ENCODE data around the gene DENND1A. TPM values are rescaled to one million over a fixed set of nuclear protein-coding genes. Genes with fewer than 3 reads are reported as not detected.

DENND1A gene
- total and polyA plus RNA-seq, 2 experiments from 2014 or later: 13.1 to 28.7 TPM

DNA sequence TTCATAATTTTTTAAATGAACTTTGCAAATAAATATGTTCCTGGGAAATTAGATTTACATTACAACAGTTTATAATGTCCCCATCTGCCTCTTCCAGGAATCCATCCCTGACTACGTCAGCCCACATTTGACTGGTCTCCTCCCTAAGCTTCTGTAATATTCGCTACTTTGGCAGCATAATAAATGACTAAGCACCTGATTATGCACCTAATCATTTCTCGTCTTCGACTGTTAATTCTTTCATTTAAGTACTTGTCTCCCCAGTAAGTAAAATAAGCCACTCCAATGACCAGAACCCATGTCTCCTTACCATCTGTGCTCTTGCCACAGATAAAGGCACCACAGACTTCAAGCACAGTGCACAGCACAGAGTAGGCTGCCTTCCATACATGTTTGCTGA, 122.7 kb downstream of the DENND1A start (continued):
- TF ChIP-seq, protein P1, sequence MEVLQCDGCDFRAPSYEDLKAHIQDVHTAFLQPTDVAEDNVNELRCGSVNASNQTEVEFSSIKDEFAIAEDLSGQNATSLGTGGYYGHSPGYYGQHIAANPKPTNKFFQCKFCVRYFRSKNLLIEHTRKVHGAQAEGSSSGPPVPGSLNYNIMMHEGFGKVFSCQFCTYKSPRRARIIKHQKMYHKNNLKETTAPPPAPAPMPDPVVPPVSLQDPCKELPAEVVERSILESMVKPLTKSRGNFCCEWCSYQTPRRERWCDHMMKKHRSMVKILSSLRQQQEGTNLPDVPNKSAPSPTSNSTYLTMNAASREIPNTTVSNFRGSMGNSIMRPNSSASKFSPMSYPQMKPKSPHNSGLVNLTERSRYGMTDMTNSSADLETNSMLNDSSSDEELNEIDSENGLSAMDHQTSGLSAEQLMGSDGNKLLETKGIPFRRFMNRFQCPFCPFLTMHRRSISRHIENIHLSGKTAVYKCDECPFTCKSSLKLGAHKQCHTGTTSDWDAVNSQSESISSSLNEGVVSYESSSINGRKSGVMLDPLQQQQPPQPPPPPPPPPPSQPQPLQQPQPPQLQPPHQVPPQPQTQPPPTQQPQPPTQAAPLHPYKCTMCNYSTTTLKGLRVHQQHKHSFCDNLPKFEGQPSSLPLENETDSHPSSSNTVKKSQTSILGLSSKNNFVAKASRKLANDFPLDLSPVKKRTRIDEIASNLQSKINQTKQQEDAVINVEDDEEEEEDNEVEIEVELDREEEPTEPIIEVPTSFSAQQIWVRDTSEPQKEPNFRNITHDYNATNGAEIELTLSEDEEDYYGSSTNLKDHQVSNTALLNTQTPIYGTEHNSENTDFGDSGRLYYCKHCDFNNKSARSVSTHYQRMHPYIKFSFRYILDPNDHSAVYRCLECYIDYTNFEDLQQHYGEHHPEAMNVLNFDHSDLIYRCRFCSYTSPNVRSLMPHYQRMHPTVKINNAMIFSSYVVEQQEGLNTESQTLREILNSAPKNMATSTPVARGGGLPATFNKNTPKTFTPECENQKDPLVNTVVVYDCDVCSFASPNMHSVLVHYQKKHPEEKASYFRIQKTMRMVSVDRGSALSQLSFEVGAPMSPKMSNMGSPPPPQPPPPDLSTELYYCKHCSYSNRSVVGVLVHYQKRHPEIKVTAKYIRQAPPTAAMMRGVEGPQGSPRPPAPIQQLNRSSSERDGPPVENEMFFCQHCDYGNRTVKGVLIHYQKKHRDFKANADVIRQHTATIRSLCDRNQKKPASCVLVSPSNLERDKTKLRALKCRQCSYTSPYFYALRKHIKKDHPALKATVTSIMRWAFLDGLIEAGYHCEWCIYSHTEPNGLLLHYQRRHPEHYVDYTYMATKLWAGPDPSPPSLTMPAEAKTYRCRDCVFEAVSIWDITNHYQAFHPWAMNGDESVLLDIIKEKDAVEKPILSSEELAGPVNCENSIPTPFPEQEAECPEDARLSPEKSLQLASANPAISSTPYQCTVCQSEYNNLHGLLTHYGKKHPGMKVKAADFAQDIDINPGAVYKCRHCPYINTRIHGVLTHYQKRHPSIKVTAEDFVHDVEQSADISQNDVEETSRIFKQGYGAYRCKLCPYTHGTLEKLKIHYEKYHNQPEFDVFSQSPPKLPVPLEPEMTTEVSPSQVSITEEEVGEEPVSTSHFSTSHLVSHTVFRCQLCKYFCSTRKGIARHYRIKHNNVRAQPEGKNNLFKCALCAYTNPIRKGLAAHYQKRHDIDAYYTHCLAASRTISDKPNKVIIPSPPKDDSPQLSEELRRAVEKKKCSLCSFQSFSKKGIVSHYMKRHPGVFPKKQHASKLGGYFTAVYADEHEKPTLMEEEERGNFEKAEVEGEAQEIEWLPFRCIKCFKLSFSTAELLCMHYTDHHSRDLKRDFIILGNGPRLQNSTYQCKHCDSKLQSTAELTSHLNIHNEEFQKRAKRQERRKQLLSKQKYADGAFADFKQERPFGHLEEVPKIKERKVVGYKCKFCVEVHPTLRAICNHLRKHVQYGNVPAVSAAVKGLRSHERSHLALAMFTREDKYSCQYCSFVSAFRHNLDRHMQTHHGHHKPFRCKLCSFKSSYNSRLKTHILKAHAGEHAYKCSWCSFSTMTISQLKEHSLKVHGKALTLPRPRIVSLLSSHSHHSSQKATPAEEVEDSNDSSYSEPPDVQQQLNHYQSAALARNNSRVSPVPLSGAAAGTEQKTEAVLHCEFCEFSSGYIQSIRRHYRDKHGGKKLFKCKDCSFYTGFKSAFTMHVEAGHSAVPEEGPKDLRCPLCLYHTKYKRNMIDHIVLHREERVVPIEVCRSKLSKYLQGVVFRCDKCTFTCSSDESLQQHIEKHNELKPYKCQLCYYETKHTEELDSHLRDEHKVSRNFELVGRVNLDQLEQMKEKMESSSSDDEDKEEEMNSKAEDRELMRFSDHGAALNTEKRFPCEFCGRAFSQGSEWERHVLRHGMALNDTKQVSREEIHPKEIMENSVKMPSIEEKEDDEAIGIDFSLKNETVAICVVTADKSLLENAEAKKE (CRISPR knock-in tag; IDR thresholded peaks at IDR 0.05): no peak
- TF ChIP-seq ZNF114 (CRISPR knock-in tag; IDR thresholded peaks at IDR 0.05) (no peak), POLR2AphosphoS5 (IDR thresholded peaks at IDR 0.05; ENCODE audit: low read depth) (no peak), EZH2phosphoT487 (IDR thresholded peaks at IDR 0.05; ENCODE audit: unreplicated experiment) (no peak), STAT1 (IDR thresholded peaks at IDR 0.05; ENCODE audit: unreplicated experiment) (no peak)

DNA sequence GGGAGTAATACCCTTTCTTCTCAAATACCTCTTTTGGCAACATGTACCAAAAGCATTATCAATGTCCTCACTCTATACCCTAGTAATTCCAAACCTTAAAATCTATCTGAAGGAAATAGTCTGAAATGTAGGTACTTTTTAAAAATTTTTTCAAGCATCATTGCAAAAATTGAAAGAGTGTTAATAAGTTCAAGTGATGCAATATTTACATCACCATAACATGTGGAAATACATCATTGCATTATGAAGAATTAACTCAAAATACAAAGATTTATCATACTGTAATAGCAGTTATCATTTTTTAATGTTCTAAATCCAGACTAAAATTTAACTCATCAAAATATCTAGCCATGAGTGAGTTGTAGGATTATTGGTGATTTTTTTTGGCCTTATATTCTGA, 123.1 kb downstream of the DENND1A start:
- no peaks in the 10 kb centered on the region for H3F3A ChIP-seq (replicated peaks; ENCODE audit: low read depth)
- H4K20me1 ChIP-seq (replicated peaks; ENCODE audit: insufficient read depth): no peaks in the 10 kb centered on the region
- no peaks in the 10 kb centered on the region for H3K36me3 ChIP-seq (ENCODE audit: insufficient read depth)
- H3K79me2 ChIP-seq (replicated peaks; ENCODE audit: insufficient read depth): no peaks in the 10 kb centered on the region; the same call in none of the 2 replicates
- H3K4me1 Mint-ChIP-seq: peaks cover 4% of the 10 kb centered on the region; the same call in 1 of the 3 replicates
- ATAC-seq (no peak), DNase-seq (ENCODE audit: low spot score) (no peak)
- no peaks in the 10 kb centered on the region for H3K27me3 ChIP-seq (ENCODE audit: insufficient read depth)
- no peak overlapping the region for H3K4me3 Mint-ChIP-seq
- peaks cover 5% of the 10 kb centered on the region for H3K4me1 ChIP-seq (ENCODE audit: insufficient read depth)
- TF ChIP-seq, protein P2, sequence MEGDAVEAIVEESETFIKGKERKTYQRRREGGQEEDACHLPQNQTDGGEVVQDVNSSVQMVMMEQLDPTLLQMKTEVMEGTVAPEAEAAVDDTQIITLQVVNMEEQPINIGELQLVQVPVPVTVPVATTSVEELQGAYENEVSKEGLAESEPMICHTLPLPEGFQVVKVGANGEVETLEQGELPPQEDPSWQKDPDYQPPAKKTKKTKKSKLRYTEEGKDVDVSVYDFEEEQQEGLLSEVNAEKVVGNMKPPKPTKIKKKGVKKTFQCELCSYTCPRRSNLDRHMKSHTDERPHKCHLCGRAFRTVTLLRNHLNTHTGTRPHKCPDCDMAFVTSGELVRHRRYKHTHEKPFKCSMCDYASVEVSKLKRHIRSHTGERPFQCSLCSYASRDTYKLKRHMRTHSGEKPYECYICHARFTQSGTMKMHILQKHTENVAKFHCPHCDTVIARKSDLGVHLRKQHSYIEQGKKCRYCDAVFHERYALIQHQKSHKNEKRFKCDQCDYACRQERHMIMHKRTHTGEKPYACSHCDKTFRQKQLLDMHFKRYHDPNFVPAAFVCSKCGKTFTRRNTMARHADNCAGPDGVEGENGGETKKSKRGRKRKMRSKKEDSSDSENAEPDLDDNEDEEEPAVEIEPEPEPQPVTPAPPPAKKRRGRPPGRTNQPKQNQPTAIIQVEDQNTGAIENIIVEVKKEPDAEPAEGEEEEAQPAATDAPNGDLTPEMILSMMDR (conservative IDR thresholded peaks at IDR 0.05; ENCODE audit: low read depth in 2 of 2): no peak
- H3K9me2 ChIP-seq (ENCODE audit: insufficient read depth): no peaks in the 10 kb centered on the region; the same call in 1 of the 2 replicates
- no peak overlapping the region for H3K27ac Mint-ChIP-seq
- peaks cover 3% of the 10 kb centered on the region for H3K27me3 Mint-ChIP-seq (ENCODE audit: insufficient read depth, low read depth, poor library complexity)
- no peaks in the 10 kb centered on the region for H3K36me3 Mint-ChIP-seq (ENCODE audit: low read depth)
- H3K27ac ChIP-seq (ENCODE audit: low read depth): no peak overlapping the region
- H3K4me2 ChIP-seq: no peak overlapping the region
- no peak overlapping the region for H3K4me3 ChIP-seq
- H3K9me3 Mint-ChIP-seq: no peaks in the 10 kb centered on the region
- H2AFZ ChIP-seq: no peak overlapping the region
